Kidney glomerular epithelial cell (primary cell): ENCODE measurements around the gene GRID2.
"Not testable (repeated sequence)": the region's sequence is repeated elsewhere in the genome, so short reads cannot be mapped to it uniquely, and the experiment has no call there.

ENCODE experiments used
- DNase-seq: peaks from one replicate; lab custom pipeline; 2025; lab: John Stamatoyannopoulos, UW

GRID2 gene

GRCh38 chr4:92444143-92444843 lies 140.5 kb downstream of the GRID2 start:
- DNase-seq = not testable (repeated sequence)

DNA sequence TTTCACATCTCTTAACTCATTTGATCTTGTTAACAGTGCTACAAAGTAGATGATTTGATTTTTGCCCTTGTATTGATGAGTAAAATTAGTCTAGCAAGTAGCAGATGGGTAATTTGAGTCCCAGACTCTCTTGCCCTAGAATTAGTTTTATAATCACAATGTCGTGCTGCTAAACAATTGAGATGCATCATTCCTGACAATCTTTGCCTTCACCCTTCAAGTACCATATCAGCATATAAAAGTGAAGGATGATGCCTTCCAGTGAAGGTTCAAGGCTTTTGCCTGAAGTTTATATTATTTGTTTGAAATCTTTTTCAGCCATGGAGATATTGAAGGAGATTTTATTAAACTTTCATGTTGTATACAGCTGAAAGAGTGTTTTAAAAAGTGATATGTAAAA lies 141.4 kb downstream of the GRID2 start:
- no peak for DNase-seq

- no peak for DNase-seq
Observed at GRCh38 chr4:92447255-92447905, 143.6 kb downstream of the GRID2 start.

GRCh38 chr4:92448176-92448575 lies 144.4 kb downstream of the GRID2 start:
- not testable (repeated sequence) for DNase-seq

- no peak for DNase-seq
Observed at GRCh38 chr4:92450694-92451093, 146.9 kb downstream of the GRID2 start.

- no peak for DNase-seq
Observed at GRCh38 chr4:92451782-92452181, 148.0 kb downstream of the GRID2 start.

- not testable (repeated sequence) for DNase-seq
Observed at GRCh38 chr4:92452383-92452782, 148.6 kb downstream of the GRID2 start.

- DNase-seq = no peak
Observed at GRCh38 chr4:92455329-92455839, 151.6 kb downstream of the GRID2 start.

GRCh38 chr4:92455951-92456350 lies 152.2 kb downstream of the GRID2 start:
- DNase-seq = no peak

- no peak for DNase-seq
Observed at GRCh38 chr4:92461732-92462131, 158.0 kb downstream of the GRID2 start.

- DNase-seq = no peak
Observed at GRCh38 chr4:92477298-92477697, 173.5 kb downstream of the GRID2 start.

DNA sequence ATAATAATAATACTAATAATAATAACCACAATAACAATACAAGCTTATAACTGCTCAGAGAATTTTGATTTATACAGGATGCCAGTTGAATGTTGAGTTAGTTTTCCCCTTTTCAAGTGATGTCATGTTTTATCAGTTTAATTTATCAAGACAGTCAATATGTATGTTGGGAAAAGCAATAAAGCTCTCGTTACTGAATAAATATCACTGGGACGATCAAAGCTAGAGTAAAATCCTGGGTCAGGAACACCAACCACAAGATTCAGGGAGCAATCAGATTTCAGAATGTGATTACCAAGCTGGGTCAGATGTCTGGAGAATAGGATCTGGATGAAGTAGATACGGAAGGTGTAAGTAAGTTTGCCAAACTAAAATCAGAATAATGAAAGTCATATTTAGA lies 179.6 kb downstream of the GRID2 start:
- DNase-seq = no peak

DNA sequence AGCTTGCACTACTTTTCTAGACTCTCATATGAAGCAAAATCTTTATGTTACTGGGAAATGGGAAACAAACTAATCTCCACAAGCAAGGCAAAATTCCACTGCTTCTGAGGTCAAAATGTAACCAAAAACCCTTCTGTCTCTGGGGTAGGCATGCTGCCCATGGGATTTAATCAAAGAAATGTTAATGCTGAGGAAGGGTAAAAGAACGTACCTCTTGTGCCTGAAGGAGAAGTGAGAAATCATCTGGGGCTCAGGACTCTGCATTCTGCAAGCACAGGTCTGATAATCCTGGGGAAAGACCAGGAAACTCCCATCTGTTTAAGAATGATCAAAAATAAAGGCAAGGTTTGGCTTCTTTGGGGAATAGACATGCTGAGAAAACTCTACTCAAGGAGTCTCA lies 184.7 kb downstream of the GRID2 start:
- DNase-seq = no peak

- no peak for DNase-seq
Observed at GRCh38 chr4:92497141-92497540, 193.4 kb downstream of the GRID2 start.

DNA sequence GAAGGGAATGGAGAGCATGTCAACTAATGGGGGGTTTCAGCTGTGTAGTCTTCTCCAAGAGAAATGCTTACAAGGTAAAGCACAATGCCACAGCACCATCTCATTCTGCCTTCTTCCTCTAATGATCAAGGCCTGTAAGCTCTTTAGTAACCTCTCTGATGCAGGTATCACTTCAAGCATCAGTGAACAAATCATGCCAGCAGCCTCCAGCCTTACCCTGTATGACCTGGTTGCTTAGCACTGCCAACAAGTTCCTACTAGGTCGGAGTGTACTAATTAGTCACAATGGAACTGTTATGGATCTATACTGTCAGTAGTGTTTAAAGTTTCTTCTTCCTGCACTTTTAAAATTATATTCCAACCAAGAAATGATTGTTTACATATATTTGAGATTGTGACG lies 197.7 kb downstream of the GRID2 start:
- no peak for DNase-seq

DNA sequence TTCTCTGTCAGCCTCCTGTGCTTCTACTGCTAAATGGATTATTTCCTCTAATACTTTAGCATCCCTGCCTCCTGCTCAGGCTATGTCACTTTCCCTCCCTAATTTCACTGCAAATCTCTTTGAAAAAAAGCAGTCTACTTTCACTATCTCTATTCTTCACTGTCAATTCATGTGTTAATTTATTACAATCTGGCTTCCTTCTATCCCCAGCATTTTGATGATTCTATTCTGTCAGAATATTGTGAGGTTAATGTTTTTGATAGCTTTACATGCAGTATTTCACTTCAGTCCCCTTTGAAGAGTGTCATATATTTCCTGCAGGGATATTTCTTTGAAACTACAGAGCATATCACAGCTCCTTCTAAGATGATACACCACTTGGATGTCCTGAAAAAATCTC lies 203.2 kb downstream of the GRID2 start:
- DNase-seq = no peak

DNA sequence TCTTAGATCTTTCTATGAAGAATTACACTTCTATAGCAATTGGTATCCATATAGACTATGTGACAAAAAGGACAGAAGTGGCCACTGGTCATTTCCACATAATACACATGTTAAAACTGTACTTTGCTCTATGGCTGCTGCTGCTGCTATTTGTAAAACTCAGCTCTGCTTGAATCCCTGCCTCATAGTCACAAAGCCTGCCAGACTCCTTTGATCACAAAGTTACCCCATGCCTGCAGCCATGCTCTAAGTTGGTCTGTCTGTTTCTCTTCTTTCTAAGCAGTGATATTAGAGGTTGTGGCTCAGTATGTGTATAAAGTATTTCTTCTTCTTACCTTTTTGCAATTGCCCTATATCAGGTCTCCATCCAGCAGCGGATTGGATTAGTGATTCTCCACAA lies 210.9 kb downstream of the GRID2 start:
- DNase-seq = no peak

DNA sequence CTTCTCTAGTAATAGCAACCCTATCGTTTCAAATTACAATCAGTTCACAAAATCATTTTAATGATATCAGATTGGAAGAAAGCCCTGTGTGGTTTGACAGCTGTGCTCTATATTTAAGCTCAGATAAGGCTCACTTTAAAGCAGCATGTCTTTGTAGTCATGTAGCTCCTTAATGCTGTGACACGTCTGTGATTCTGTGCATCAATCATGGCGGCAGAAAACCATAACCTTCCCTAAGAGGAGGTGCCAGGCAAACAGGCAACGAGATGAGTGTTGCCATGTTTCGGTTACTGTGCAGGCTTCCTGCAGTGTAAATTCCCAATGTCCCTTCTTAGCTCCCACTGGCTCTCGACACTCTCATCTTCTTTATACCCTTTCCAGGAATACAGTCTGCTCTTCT lies 212.7 kb downstream of the GRID2 start:
- no peak for DNase-seq

DNA sequence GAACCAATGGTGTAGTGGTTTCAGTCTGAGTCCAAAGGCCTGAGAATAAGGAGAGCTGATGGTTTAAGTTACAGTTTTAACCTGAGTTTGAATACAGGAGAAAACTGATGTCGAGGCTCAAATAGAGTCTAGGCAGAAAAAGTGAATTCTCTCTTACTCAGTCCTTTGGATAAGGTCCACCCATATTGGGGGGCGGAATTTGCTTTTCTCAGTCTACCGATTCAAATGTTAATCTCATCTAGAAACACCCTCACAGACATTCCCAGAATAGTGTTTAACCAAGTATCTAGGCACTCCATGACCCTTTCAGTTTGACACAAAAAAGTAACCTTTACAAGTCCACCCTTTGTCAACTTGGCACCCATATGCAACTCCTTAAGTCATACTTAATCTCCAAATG lies 216.0 kb downstream of the GRID2 start:
- DNase-seq = no peak

GRCh38 chr4:92520563-92520962 lies 216.8 kb downstream of the GRID2 start:
- no peak for DNase-seq

GRCh38 chr4:92521941-92522340 lies 218.2 kb downstream of the GRID2 start:
- DNase-seq = no peak

GRCh38 chr4:92522356-92522755 lies 218.6 kb downstream of the GRID2 start:
- no peak for DNase-seq

DNA sequence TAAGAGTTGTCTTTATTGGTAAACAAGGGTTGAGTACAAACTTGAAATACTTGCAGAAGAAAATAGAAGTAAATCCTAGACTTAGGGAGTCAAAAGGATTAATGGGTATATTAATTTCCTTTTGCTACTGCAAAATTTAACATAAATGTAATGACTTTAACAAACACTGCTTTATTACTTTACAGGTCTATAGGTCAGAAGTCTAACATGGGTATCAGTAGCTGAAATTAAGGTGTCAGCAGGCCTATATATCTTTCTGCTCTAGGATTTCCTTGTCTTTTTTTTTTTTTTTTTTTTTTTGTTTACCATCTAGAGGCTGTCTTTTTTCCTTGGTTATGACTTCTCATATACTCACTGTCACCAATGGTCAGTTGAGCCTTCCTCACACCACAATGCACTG lies 220.4 kb downstream of the GRID2 start:
- DNase-seq = no peak

DNA sequence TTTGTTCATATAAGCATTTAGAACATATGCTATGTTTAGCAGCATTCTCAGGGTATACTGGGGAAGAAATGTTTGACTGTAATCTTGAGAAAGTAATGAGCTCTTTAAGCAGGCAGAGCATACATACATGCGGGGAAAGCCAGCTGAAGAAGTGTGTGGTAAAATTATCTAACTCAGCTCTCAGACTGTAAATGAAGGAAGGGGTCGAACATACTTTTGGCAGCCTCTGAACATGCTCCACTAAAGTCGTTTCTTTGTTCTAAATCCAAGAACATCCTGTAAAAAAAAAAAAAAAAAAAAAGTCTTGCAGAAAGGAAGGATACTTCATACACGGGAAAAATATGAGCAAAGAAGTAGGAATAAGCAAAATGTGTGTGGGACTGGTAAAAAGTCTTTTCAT lies 224.8 kb downstream of the GRID2 start:
- no peak for DNase-seq
